Gastroesophageal sphincter (tissue), 4 donors: ENCODE data around the gene WDR31. TPM values are rescaled to one million over a fixed set of nuclear protein-coding genes. Genes with fewer than 3 reads are reported as not detected.

Experiments
- ATAC-seq: fragments of 150-250 bp; one replicate; pipeline ENCODE4 v1.9.1; 2016; ENCODE audit warnings: mild to moderate bottlenecking, moderate library complexity
- H3K27ac ChIP-seq, 4 donors: fragments of 200-600 bp; sonication (generic) in 3 of 4; 1 replicate in 3 of 4; 2 replicates in 1 of 4; pipeline ENCODE4 v1.5.1; 2016 to 2019
- H3K27me3 ChIP-seq: fragments of 200-600 bp; sonication (generic); one replicate; pipeline ENCODE4 v1.5.1; 2019
- H3K36me3 ChIP-seq, 2 donors: fragments of 200-600 bp; sonication (generic); one replicate each; pipeline ENCODE4 v1.5.1; 2019; ENCODE audit warnings: control low read depth in 1 of 2
- H3K4me1 ChIP-seq, 3 donors: fragments of 200-600 bp; sonication (generic); 1 replicate in 2 of 3; 2 replicates in 1 of 3; pipeline ENCODE4 v1.5.1; 2016 to 2019; ENCODE audit warnings: control low read depth in 2 of 3
- H3K4me3 ChIP-seq, 2 donors: fragments of 200-600 bp; sonication (generic); one replicate each; pipeline ENCODE4 v1.5.1; 2019; ENCODE audit warnings: mild to moderate bottlenecking in 1 of 2, moderate library complexity in 1 of 2
- H3K9me3 ChIP-seq, 3 donors: fragments of 200-600 bp; sonication (generic); one replicate each; pipeline ENCODE4 v1.5.1; 2017 to 2019; ENCODE audit warnings: control low read depth in 2 of 3
- CTCF ChIP-seq, 4 experiments: fragments of 200-600 bp in 2 of 4; fragments of 450-650 bp in 2 of 4; sonication (generic) in 1 of 4; IDR thresholded peaks; one replicate each; pipeline ENCODE4 v1.5.1; 2017 to 2019; ENCODE audit warnings: antibody characterized with exemption in 4 of 4, mild to moderate bottlenecking in 2 of 4, moderate library complexity in 2 of 4
- EP300 ChIP-seq: sonication (generic); formaldehyde crosslinking; IDR thresholded peaks from one replicate; pipeline ENCODE4 v1.6.1; 2017; ENCODE audit warnings: antibody characterized with exemption, mild to moderate bottlenecking
- POLR2A ChIP-seq, 2 donors: fragments of 450-650 bp; IDR thresholded peaks; one replicate each; pipeline ENCODE4 v1.6.1; 2017; ENCODE audit warnings: antibody characterized with exemption in 2 of 2, mild to moderate bottlenecking in 2 of 2, moderate library complexity in 1 of 2
- POLR2AphosphoS5 ChIP-seq: sonication (generic); formaldehyde crosslinking; IDR thresholded peaks from one replicate; pipeline ENCODE4 v1.6.1; 2017; ENCODE audit warnings: antibody characterized with exemption
- whole genome bisulfite sequencing, 2 donors: methylation state at CpG; one replicate each; pipeline ENCODE4 v1.1.5; 2018; ENCODE audit warnings: low coverage in 1 of 2; 5-methylcytosine and 5-hydroxymethylcytosine counted together
- total RNA-seq, 4 donors: library from RNA; depleted of rRNA; stranded (reverse); fragments of >200 nt; gene quantifications; one replicate each; pipeline ENCODE4 v1.1.0, GENCODE V29; 2016

The WDR31 gene
- total RNA-seq, 4 donors from 2014 or later: 1.2 to 2.8 (median 2.3) TPM

- WGBS, 2 donors: 96 to 100% methylated on average over 1 to 3 of the region's 3 CpGs
- Histone ChIP-seq H3K36me3 (peaks cover 0 to 70% of the 10 kb centered on the region in 2 donors), H3K27ac (no peak overlapping the region), H3K4me3 (no peak overlapping the region), H3K4me1 (no peaks in the 10 kb centered on the region), H3K27me3 (no peaks in the 10 kb centered on the region), H3K9me3 (no peaks in the 10 kb centered on the region)
- no peak for ATAC-seq
- TF ChIP-seq POLR2A (IDR thresholded peaks at IDR 0.05) (no peak), POLR2AphosphoS5 (no peak), EP300 (no peak), CTCF (IDR thresholded peaks at IDR 0.05) (no peak)
These were observed 20.0 kb downstream of the WDR31 start for GRCh38 chr9:113320051-113320450.

- no peak for ATAC-seq
- no peaks in the 10 kb centered on the region for H3K9me3 ChIP-seq
- H3K27ac ChIP-seq: no peak overlapping the region
- H3K36me3 ChIP-seq: peaks cover 0 to 70% of the 10 kb centered on the region in 2 donors
- H3K4me3 ChIP-seq: no peak overlapping the region
- no peaks in the 10 kb centered on the region for H3K27me3 ChIP-seq
- 40 to 100% methylated on average over 1 of the region's 2 CpGs for WGBS, 2 donors
- no peaks in the 10 kb centered on the region for H3K4me1 ChIP-seq
- TF ChIP-seq EP300: no peak
- TF ChIP-seq POLR2A (IDR thresholded peaks at IDR 0.05): no peak
- no peak for TF ChIP-seq CTCF (IDR thresholded peaks at IDR 0.05)
- no peak for TF ChIP-seq POLR2AphosphoS5
These were observed 21.0 kb downstream of the WDR31 start for GRCh38 chr9:113319054-113319453.

GRCh38 chr9:113317777-113318176, 22.3 kb downstream of the WDR31 start:
- Histone ChIP-seq H3K4me3 (no peak overlapping the region), H3K27me3 (no peaks in the 10 kb centered on the region), H3K9me3 (no peaks in the 10 kb centered on the region), H3K27ac (no peak overlapping the region), H3K4me1 (no peaks in the 10 kb centered on the region), H3K36me3 (peaks cover 0 to 66% of the 10 kb centered on the region in 2 donors)
- ATAC-seq: peak; percentile 66
- TF ChIP-seq POLR2AphosphoS5 (no peak), CTCF (IDR thresholded peaks at IDR 0.05) (peak in 2 of 4 experiments; percentile 8 to 30), POLR2A (IDR thresholded peaks at IDR 0.05) (no peak)
- 59 to 62% methylated on average over 2 of the region's 2 CpGs for WGBS, 2 donors

- no peaks in the 10 kb centered on the region for H3K9me3 ChIP-seq
- H3K27me3 ChIP-seq: no peaks in the 10 kb centered on the region
- no peak for TF ChIP-seq CTCF (IDR thresholded peaks at IDR 0.05)
- no peak for TF ChIP-seq POLR2A (IDR thresholded peaks at IDR 0.05)
- no peak for TF ChIP-seq EP300
- no peak for TF ChIP-seq POLR2AphosphoS5
- no peak for ATAC-seq
- H3K4me1 ChIP-seq: no peaks in the 10 kb centered on the region
- H3K27ac ChIP-seq: no peak overlapping the region
- 85 to 92% methylated on average over 4 of the region's 4 CpGs for WGBS, 2 donors
- H3K4me3 ChIP-seq: no peak overlapping the region
- peaks cover 0 to 48% of the 10 kb centered on the region in 2 donors for H3K36me3 ChIP-seq
These were observed 24.0 kb downstream of the WDR31 start for GRCh38 chr9:113316030-113316429.

- no peaks in the 10 kb centered on the region for H3K9me3 ChIP-seq
- TF ChIP-seq POLR2A (IDR thresholded peaks at IDR 0.05) (no peak), CTCF (IDR thresholded peaks at IDR 0.05) (no peak), POLR2AphosphoS5 (no peak), EP300 (no peak)
- no peaks in the 10 kb centered on the region for H3K4me1 ChIP-seq
- H3K27ac ChIP-seq: no peak overlapping the region
- no peak for ATAC-seq
- no peak overlapping the region for H3K4me3 ChIP-seq
- H3K27me3 ChIP-seq: no peaks in the 10 kb centered on the region
- peaks cover 0 to 41% of the 10 kb centered on the region in 2 donors for H3K36me3 ChIP-seq
These were observed 24.8 kb downstream of the WDR31 start for GRCh38 chr9:113315231-113315630.
